ENCODE data around the gene HCFC1. TPM values are rescaled to one million over a fixed set of nuclear protein-coding genes. Genes with fewer than 3 reads are reported as not detected.

Gene HCFC1
- total RNA-seq, 1 experiment from 2014 or later, result 64.9 TPM

- peaks cover 49% of the 10 kb centered on the region for H3K36me3 ChIP-seq (replicated peaks; ENCODE audit: control insufficient read depth, insufficient read depth, low read length)
- no peak overlapping the region for H3K4me3 ChIP-seq (ENCODE audit: insufficient read depth, low read depth, low read length)
- DNase-seq, result no peak
- H3K27me3 ChIP-seq (ENCODE audit: control insufficient read depth, insufficient read depth, low read length), result no peaks in the 10 kb centered on the region
Observed at GRCh38 chrX:153961292-153961691, 10.3 kb downstream of the HCFC1 start.

- no peak for DNase-seq
- Histone ChIP-seq H3K4me3 (ENCODE audit: insufficient read depth, low read depth, low read length) (no peak overlapping the region), H3K36me3 (replicated peaks; ENCODE audit: control insufficient read depth, insufficient read depth, low read length) (peaks cover 51% of the 10 kb centered on the region), H3K27me3 (ENCODE audit: control insufficient read depth, insufficient read depth, low read length) (no peaks in the 10 kb centered on the region)
Observed at GRCh38 chrX:153960786-153961185, 10.8 kb downstream of the HCFC1 start.

- Histone ChIP-seq H3K36me3 (replicated peaks; ENCODE audit: control insufficient read depth, insufficient read depth, low read length) (peaks cover 57% of the 10 kb centered on the region), H3K27me3 (ENCODE audit: control insufficient read depth, insufficient read depth, low read length) (no peaks in the 10 kb centered on the region), H3K4me3 (ENCODE audit: insufficient read depth, low read depth, low read length) (no peak overlapping the region)
- DNase-seq, result no peak
Observed at GRCh38 chrX:153960077-153960476, 11.5 kb downstream of the HCFC1 start.

- no peak for DNase-seq
- Histone ChIP-seq H3K4me3 (ENCODE audit: insufficient read depth, low read depth, low read length) (no peak overlapping the region), H3K36me3 (replicated peaks; ENCODE audit: control insufficient read depth, insufficient read depth, low read length) (peaks cover 57% of the 10 kb centered on the region), H3K27me3 (ENCODE audit: control insufficient read depth, insufficient read depth, low read length) (no peaks in the 10 kb centered on the region)
Observed at GRCh38 chrX:153959649-153960048, 12.0 kb downstream of the HCFC1 start.

- no peak overlapping the region for H3K4me3 ChIP-seq (ENCODE audit: insufficient read depth, low read depth, low read length)
- no peaks in the 10 kb centered on the region for H3K27me3 ChIP-seq (ENCODE audit: control insufficient read depth, insufficient read depth, low read length)
- no peak for DNase-seq
- H3K36me3 ChIP-seq (replicated peaks; ENCODE audit: control insufficient read depth, insufficient read depth, low read length), result peaks cover 57% of the 10 kb centered on the region
Observed at GRCh38 chrX:153958605-153959004, 13.0 kb downstream of the HCFC1 start.

- peaks cover 62% of the 10 kb centered on the region for H3K36me3 ChIP-seq (replicated peaks; ENCODE audit: control insufficient read depth, insufficient read depth, low read length)
- H3K4me3 ChIP-seq (ENCODE audit: insufficient read depth, low read depth, low read length), result no peak overlapping the region
- no peaks in the 10 kb centered on the region for H3K27me3 ChIP-seq (ENCODE audit: control insufficient read depth, insufficient read depth, low read length)
- DNase-seq, result no peak
Observed at GRCh38 chrX:153957224-153957623, 14.4 kb downstream of the HCFC1 start.

GRCh38 chrX:153956044-153956907, 15.3 kb downstream of the HCFC1 start:
- H3K36me3 ChIP-seq (replicated peaks; ENCODE audit: control insufficient read depth, insufficient read depth, low read length), result peaks cover 56% of the 10 kb centered on the region
- no peak for DNase-seq
- no peak overlapping the region for H3K4me3 ChIP-seq (ENCODE audit: insufficient read depth, low read depth, low read length)
- H3K27me3 ChIP-seq (ENCODE audit: control insufficient read depth, insufficient read depth, low read length), result no peaks in the 10 kb centered on the region

GRCh38 chrX:153955228-153955732, 16.3 kb downstream of the HCFC1 start:
- Histone ChIP-seq H3K36me3 (replicated peaks; ENCODE audit: control insufficient read depth, insufficient read depth, low read length) (peaks cover 65% of the 10 kb centered on the region), H3K4me3 (ENCODE audit: insufficient read depth, low read depth, low read length) (no peak overlapping the region), H3K27me3 (ENCODE audit: control insufficient read depth, insufficient read depth, low read length) (no peaks in the 10 kb centered on the region)
- no peak for DNase-seq

GRCh38 chrX:153954558-153955227, 16.9 kb downstream of the HCFC1 start:
- DNase-seq, result no peak
- Histone ChIP-seq H3K4me3 (ENCODE audit: insufficient read depth, low read depth, low read length) (no peak overlapping the region), H3K36me3 (replicated peaks; ENCODE audit: control insufficient read depth, insufficient read depth, low read length) (peaks cover 61% of the 10 kb centered on the region), H3K27me3 (ENCODE audit: control insufficient read depth, insufficient read depth, low read length) (no peaks in the 10 kb centered on the region)

- Histone ChIP-seq H3K36me3 (replicated peaks; ENCODE audit: control insufficient read depth, insufficient read depth, low read length) (peaks cover 57% of the 10 kb centered on the region), H3K27me3 (ENCODE audit: control insufficient read depth, insufficient read depth, low read length) (no peaks in the 10 kb centered on the region), H3K4me3 (ENCODE audit: insufficient read depth, low read depth, low read length) (no peak overlapping the region)
- DNase-seq, result peak; percentile 78
Observed at GRCh38 chrX:153953892-153954557, 17.6 kb downstream of the HCFC1 start.

- Histone ChIP-seq H3K4me3 (ENCODE audit: insufficient read depth, low read depth, low read length) (no peak overlapping the region), H3K27me3 (ENCODE audit: control insufficient read depth, insufficient read depth, low read length) (no peaks in the 10 kb centered on the region), H3K36me3 (replicated peaks; ENCODE audit: control insufficient read depth, insufficient read depth, low read length) (peaks cover 51% of the 10 kb centered on the region)
- DNase-seq, result peak; percentile 98
Observed at GRCh38 chrX:153953342-153953830, 18.2 kb downstream of the HCFC1 start.

- Histone ChIP-seq H3K27me3 (ENCODE audit: control insufficient read depth, insufficient read depth, low read length) (no peaks in the 10 kb centered on the region), H3K4me3 (ENCODE audit: insufficient read depth, low read depth, low read length) (no peak overlapping the region), H3K36me3 (replicated peaks; ENCODE audit: control insufficient read depth, insufficient read depth, low read length) (peaks cover 45% of the 10 kb centered on the region)
- no peak for DNase-seq
Observed at GRCh38 chrX:153952373-153953026, 19.1 kb downstream of the HCFC1 start.

GRCh38 chrX:153951683-153952372, 19.8 kb downstream of the HCFC1 start:
- Histone ChIP-seq H3K4me3 (ENCODE audit: insufficient read depth, low read depth, low read length) (no peak overlapping the region), H3K36me3 (replicated peaks; ENCODE audit: control insufficient read depth, insufficient read depth, low read length) (peaks cover 39% of the 10 kb centered on the region), H3K27me3 (ENCODE audit: control insufficient read depth, insufficient read depth, low read length) (no peaks in the 10 kb centered on the region)
- DNase-seq, result no peak

GRCh38 chrX:153950127-153950526, 21.5 kb downstream of the HCFC1 start:
- Histone ChIP-seq H3K36me3 (replicated peaks; ENCODE audit: control insufficient read depth, insufficient read depth, low read length) (peaks cover 27% of the 10 kb centered on the region), H3K27me3 (ENCODE audit: control insufficient read depth, insufficient read depth, low read length) (no peaks in the 10 kb centered on the region), H3K4me3 (ENCODE audit: insufficient read depth, low read depth, low read length) (no peak overlapping the region)
- DNase-seq, result no peak

Measured in H7 (cell line).